Measurements from ENCODE around the gene TIMM8A.
"Not testable (repeated sequence)": the region's sequence is repeated elsewhere in the genome, so short reads cannot be mapped to it uniquely, and the experiment has no call there.

Gene TIMM8A

DNA sequence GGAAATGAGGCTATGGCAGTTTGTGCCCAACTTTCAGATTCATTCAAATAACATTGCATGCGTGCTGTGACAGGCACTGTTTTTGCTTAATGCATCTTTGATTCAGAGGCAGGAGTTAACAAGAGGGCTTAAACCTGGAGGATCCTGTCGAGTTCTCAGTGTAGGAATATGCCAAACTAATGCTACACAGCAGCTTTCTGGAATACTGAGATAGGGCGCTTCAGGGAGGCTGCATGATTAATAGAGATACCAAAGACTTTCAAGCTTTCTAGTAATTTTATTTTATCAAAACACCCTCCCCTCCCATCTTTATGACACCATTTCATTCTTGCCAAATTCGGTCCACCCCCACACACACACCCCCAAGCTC, 636 bp upstream of the TIMM8A start:
- Mint-ChIP-seq H3K27ac (no peak overlapping the region), H3K4me1 (peaks cover 30% of the 10 kb centered on the region), H3K27me3 (ENCODE audit: low read depth, poor library complexity) (no peaks in the 10 kb centered on the region), H3K36me3 (ENCODE audit: low read depth) (peaks cover 14% of the 10 kb centered on the region), H3K4me3 (peak overlapping the region; percentile 89), H3K9me3 (peaks cover 43% of the 10 kb centered on the region)
- no peak for DNase-seq
- TF ChIP-seq, protein P1, sequence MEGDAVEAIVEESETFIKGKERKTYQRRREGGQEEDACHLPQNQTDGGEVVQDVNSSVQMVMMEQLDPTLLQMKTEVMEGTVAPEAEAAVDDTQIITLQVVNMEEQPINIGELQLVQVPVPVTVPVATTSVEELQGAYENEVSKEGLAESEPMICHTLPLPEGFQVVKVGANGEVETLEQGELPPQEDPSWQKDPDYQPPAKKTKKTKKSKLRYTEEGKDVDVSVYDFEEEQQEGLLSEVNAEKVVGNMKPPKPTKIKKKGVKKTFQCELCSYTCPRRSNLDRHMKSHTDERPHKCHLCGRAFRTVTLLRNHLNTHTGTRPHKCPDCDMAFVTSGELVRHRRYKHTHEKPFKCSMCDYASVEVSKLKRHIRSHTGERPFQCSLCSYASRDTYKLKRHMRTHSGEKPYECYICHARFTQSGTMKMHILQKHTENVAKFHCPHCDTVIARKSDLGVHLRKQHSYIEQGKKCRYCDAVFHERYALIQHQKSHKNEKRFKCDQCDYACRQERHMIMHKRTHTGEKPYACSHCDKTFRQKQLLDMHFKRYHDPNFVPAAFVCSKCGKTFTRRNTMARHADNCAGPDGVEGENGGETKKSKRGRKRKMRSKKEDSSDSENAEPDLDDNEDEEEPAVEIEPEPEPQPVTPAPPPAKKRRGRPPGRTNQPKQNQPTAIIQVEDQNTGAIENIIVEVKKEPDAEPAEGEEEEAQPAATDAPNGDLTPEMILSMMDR (IDR thresholded peaks at IDR 0.05), result no peak

DNA sequence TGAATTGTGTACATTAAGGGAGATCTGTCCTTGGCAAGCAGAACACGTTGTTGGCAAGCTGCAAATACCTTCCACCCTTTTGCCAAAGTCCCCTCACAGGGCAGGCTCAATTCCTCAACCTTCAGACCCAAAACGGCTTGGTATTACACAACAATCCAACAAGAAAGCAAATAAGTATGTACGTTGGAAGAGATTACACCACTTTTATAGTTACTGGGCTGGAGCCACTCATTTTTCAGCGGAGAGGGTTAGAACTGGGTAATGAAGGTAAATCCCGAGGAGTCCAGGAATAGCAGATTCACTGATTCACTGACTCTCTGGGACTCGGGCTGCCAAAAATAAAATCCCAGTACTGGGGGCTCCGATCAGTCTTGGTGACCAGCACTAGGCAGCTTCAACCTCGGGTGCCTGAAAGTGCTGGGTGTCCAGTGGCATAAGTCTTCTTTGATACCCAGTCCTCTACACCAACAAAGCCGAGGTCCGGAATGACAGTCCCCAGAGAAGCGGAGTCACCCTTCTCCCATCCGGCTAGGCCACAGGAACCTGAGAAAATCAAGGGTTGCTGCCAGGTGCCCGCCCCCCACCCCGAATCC, 587 bp downstream of the TIMM8A start:
- H3K27me3 Mint-ChIP-seq (ENCODE audit: low read depth, poor library complexity), result no peaks in the 10 kb centered on the region
- H3K4me3 Mint-ChIP-seq, result peak overlapping the region; percentile 89

DNA sequence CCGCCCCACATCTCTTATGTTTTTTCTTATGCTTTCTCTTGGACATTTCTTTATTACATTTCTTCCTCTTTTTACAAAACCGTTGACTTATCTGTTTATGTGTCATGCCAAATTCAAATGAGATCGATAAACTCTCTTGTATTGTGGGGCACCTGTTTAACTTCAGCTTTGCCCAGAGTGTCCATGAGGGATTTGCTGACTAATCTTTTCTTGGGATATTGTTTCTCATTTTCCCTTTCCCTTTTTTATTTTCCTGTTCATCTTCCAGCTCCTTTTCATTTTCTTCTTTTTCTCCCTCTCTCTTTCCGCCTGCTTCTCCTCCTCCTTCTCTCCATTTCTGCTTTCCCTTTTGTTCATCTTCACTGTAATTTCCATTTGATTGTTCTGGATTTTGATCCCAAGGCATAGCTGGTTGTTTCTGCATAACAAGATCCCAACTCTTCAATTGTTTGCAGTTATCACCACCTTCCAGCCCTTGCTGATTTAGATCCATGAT, 10.7 kb downstream of the TIMM8A start:
- Mint-ChIP-seq H3K27ac (no peak overlapping the region), H3K4me3 (no peak overlapping the region), H3K36me3 (ENCODE audit: low read depth) (peaks cover 20% of the 10 kb centered on the region), H3K4me1 (no peaks in the 10 kb centered on the region), H3K9me3 (peaks cover 71% of the 10 kb centered on the region), H3K27me3 (ENCODE audit: low read depth, poor library complexity) (no peaks in the 10 kb centered on the region)
- TF ChIP-seq, protein P1 (IDR thresholded peaks at IDR 0.05), result no peak
- no peak for DNase-seq

More for the DNA sequence above, 587 bp downstream of the TIMM8A start:
- DNase-seq, result no peak
- Mint-ChIP-seq H3K9me3 (peaks cover 45% of the 10 kb centered on the region), H3K4me1 (peaks cover 26% of the 10 kb centered on the region), H3K36me3 (ENCODE audit: low read depth) (peaks cover 18% of the 10 kb centered on the region), H3K27ac (no peak overlapping the region)
- TF ChIP-seq, protein P1 (IDR thresholded peaks at IDR 0.05), result no peak

DNA sequence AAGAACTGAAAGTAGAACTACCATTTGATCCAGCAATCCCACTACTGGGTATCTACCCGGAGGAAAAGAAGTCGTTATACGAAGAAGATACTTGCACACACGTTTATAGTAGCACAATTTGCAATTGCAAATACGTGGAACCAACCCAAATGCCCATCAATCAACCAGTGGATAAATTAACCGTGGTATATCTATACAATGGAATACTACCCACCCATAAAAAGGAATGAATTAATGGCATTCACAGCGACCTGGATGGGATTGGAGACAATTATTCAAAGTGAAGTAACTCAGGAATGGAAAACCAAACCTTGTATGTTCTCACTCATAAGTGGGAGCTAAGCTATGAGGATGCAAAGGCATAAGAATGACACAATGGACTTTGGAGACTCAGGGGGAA, 14.2 kb downstream of the TIMM8A start:
- peaks cover 81% of the 10 kb centered on the region for H3K9me3 Mint-ChIP-seq
- H3K36me3 Mint-ChIP-seq (ENCODE audit: low read depth), result peaks cover 16% of the 10 kb centered on the region
- H3K4me1 Mint-ChIP-seq; H3K27ac Mint-ChIP-seq; H3K4me3 Mint-ChIP-seq; DNase-seq; H3K27me3 Mint-ChIP-seq (ENCODE audit: low read depth, poor library complexity): not testable (repeated sequence)

DNA sequence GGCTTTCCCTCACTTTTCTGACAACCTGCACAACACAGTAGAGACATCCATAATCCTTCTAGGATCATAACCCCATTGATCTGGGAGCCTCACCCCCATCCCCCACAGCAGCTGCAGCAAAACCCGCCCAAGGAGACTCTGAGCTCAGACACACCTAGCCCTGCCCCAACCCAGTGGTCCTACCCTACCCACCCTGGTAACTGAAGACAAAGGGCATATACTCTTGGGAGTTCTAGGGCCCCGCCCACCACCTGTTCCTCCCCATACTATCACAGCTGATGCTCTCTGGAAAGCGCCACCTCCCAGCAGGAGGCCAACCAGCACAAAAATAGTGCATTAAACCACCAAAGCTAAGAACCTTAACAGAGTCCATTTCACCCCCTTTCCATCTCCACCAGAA, 21.9 kb downstream of the TIMM8A start:
- H3K36me3 Mint-ChIP-seq (ENCODE audit: low read depth); H3K4me3 Mint-ChIP-seq; H3K27ac Mint-ChIP-seq; H3K27me3 Mint-ChIP-seq (ENCODE audit: low read depth, poor library complexity); DNase-seq; H3K4me1 Mint-ChIP-seq: not testable (repeated sequence)
- peaks cover 62% of the 10 kb centered on the region for H3K9me3 Mint-ChIP-seq

DNA sequence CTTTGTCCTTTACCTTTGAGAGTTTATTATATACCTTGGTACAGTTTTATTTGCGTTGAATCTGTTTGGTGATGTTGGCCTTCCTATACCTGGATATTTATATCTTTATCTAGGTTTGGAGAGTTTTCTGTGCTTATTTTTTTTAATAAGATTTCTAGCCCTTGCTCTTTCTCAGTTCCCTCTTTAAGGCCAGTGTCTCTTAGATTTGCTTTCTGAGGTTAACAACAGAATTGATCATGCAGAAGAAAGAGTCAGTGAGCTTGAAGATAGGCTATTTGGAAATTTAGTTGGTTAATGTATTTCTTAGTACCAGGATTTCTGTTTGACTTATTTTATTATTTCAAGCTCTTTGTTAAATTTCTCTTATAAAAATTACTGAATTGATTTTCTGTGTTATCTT, 44.8 kb downstream of the TIMM8A start:
- DNase-seq, result no peak
- Mint-ChIP-seq H3K4me3 (no peak overlapping the region), H3K9me3 (peaks cover 54% of the 10 kb centered on the region), H3K27ac (no peak overlapping the region), H3K36me3 (ENCODE audit: low read depth) (no peaks in the 10 kb centered on the region), H3K27me3 (ENCODE audit: low read depth, poor library complexity) (peaks cover 10% of the 10 kb centered on the region), H3K4me1 (no peaks in the 10 kb centered on the region)
- TF ChIP-seq, protein P1 (IDR thresholded peaks at IDR 0.05), result no peak
